ENCODE data around the gene OR4C3.
A peak's percentile ranks its signal among the peaks of the same experiment; 100 is the strongest.
"Not testable (repeated sequence)": the region's sequence is repeated elsewhere in the genome, so short reads cannot be mapped to it uniquely, and the experiment has no call there.

Gene OR4C3

DNA sequence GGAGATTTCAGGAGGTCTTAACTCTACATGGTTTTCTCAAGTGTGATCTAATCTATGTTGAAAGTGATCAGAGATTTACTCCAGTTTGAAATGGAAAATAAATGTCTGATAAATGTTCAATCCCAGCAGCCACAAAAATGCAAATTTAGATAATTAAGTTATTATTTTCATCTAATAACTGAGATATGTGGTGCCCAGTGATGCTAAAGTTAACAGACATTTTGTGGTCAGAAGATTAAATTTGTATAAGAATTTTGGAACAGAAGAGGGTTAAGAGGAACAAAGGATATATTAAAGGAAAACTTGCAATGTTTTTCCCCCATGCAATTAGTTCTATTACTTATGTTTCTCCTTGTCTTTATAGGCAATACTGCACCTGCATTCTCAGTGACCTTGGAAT, at the start of gene OR4C3:
TSS of gene OR4C3 (plus strand) at position 301 of the 400 bp plus-strand sequence. CDS start 102 bp downstream, outside the sequence.
- not testable (repeated sequence) for DNase-seq

DNA sequence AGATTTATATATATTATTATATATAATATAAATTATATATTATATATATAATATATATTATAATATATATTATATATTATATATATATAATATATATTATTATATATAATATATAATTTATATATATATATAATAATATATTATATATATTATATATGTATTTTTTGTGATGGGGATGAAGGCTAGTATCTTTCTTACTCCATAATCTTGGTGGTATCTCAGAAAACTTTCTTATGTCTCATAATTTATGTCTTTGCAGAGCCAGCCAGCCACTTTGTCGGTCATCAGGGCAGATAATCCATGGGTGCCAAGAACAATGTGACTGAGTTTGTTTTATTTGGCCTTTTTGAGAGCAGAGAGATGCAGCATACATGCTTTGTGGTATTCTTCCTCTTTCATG, 18.8 kb upstream of the OR4C3 start, which contains the start of gene OR4S1:
TSS of gene OR4S1 (plus strand) at position 301 of the 400 bp plus-strand sequence. CDS start at position 301, 0 bp downstream.
- no peak for DNase-seq

DNA sequence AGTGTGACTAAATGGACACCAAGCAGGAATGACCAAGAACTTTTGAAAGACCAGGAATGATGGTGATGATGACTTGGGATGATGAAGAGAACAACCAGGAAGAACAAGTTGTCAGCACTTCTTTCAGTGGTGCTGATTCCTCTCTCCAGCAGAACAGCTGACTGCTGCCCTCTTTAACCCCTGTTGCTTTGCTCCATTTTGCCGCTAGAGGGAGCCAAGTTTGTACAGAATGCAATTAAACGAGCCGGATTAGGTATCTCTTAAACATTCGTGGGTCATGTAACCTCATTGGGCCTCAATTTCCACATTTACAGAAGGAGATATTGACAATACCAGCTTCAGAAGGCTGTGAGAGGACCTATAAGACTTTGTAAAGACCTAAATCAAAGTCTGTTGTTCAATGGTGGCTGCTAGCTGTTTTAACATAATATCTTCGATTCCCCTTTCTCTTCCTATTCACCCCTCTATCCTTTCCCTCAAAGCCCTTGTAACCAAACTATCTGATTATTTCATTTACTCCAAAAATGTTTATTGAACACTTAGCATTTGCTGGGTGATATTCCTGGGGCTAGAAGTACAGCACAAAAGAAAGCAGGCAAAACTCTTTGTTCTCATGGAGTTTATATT, 16.8 kb upstream of the OR4C3 start:
- DNase-seq: peak; percentile 2 to 64 (median 28)

DNA sequence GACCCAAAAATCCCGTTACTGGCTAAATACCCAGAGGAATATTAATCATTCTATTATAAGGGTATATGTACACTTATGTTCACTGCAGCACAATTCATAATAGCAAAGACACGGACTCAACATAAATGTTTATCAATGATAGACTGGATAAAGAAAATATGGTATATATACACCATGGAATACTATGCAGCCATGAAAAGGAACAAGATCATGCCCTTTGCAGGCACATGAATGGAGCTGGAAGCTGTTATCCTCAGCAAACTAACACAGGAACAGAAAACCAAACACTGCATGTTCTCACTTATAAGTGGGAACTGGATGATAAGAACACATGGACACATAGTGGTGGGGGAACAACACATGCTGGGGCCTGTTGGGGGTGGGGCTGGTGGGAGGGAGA, 11.1 kb upstream of the OR4C3 start:
- DNase-seq: not testable (repeated sequence)

DNA sequence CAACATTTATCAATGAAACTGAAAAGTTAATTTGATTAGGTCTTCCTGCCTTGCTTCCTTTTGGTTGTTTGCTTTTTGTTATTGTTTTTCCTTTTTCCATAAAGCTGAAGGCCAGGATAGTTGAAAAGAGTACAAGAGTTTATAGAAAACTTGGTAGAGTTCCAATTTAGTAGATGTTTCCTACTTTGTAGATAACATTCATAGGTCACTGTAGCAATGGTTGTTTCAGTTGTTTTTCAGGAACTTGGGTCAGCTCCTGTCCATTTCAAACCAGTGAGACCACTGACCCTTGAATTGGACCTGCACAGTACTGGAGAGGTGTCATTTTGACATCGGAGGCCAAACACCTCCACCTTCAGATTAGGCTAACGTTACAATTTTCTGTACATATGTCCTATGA, 4.9 kb upstream of the OR4C3 start:
- not testable (repeated sequence) for DNase-seq

DNA sequence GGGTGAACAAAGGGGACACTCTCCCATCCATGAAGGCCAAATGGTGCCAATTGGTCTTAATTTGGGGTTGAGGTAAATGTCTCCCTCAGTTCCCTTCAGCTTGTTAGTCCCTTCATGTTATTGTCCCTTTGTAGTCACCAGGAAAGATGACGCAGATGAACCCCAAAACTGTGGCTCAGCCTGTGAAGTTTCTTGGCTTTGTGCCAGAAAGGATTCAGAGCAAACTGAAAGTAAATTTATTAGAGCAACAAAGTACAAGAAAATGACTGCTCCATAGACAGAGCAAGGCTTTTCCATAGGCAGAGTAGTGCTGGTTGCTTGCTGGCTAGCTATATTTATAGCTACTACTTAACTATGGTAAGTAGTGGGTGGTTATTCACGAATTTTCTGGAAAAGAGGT, 16.7 kb downstream of the OR4C3 start:
- DNase-seq: peak in 2 of 6 experiments; percentile 12 to 26

DNA sequence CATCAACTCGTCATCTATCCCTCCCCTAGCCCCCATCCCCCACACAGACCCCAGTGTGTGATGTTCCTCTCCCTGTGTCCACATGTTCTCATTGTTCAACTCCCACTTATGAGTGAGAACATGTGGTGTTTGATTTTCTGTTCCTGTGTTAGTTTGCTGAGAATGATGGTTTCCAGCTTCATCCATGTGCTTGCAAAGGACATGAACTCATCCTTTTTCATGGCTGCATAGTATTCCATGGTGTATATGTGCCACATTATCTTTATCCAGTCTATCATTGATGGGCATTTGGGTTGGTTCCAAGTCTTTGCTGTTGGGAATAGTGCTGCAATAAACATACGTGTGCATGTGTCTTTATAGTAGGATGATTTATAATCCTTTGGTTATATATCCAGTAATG, 17.8 kb downstream of the OR4C3 start:
- not testable (repeated sequence) for DNase-seq

DNA sequence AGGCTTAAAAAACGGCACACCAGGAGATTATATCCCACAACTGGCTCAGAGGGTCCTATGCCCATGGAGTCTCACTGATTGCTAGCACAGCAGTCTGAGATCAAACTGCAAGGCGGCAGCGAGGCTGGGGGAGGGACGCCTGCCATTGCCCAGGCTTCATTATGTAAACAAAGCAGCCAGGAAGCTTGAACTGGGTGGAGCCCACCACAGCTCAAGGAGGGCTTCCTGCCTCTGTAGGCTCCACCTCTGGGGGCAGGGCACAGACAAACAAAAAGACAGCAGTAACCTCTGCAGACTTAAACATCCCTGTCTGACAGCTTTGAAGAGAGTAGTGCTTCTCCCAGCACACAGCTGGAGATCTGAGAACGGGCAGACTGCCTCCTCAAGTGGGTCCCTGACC, 21.6 kb downstream of the OR4C3 start:
- peak in 2 of 6 experiments; percentile 3 to 24 for DNase-seq

DNA sequence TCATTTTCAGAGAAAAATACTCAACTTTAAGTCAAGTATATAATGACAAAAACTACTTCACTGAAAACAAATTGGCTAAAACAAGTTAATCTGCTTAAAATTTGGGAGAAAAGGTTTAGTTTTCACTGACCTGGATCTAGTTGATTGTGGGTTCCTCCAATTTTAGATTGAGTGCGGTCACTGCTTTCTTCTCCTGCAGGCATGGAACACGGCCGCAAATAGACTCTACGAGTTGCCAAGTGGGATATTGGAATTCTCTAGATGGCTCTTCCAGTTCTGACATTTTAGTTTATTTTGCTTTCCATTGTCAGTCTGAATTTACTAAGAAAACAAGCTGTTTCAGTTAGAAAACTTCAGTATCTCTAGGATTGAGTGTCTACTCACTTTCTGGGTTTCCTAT, 29.3 kb downstream of the OR4C3 start:
- no peak for DNase-seq

DNA sequence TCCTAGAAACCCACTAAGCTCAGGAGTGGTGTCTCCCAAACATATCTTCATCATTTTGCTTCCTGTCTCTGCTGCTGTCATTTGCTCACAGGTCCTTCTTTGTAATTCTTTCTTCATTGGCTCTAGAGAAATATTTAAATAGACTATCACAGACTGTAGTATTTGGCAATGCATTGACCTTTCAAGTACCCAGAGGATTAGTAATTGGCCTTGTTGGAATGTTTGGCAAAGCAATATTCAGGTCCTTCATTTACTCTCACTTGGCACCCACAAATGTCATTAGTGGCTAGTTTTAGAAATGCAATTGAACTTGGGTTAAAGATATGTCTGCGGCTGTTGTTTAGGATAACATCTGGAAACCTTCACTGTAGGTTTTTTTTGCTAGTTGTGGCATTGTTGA, 30.0 kb downstream of the OR4C3 start:
- no peak for DNase-seq

DNA sequence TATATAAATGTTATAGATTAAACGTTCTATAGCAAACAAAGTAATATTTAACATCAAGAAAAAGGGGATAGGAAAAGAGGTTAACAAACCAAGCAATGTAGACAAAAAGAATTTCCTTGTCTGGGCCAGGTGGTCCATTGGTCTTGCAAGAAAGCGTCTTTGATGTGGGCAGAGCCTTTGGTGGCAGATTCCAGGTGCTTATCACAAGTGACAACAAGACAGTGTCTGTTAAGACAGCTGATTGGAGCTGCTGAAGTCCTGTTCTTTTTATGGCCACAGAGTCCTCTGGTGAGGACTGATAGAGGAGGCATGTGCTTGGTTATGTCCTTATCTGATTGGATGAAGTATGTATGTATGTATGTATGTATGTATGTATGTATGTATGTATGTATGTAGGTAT, 36.6 kb downstream of the OR4C3 start:
- DNase-seq: not testable (repeated sequence)

DNA sequence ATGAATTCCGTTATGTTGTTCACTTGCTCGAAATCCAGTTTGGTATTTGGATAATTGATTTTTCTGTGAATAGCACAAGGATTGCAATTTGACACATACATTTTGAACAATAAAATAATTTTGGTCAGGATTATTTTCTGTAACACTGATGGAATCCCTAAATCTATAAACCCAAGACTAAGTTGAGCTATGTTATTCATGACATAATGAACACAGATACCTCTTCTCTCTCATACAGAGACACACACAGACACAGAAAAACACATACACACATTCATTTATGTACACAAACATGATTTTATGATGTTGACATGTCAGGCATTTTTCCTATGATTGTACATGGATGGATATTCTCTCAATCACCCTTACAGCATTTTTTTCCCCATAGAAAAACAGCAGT, 41.6 kb downstream of the OR4C3 start, which contains the start of gene OR4C5:
TSS of gene OR4C5 (minus strand) at position 101 of the 400 bp plus-strand sequence. CDS start at position 101, 0 bp downstream.
- no peak for DNase-seq
